Activated gamma-delta T cell treated with anti-CD3 and anti-CD28 coated beads, Interleukin-2, amount 50 U/mL, for 16 hours (primary cell): Measurements from ENCODE around the gene PLEK.
"Not testable (repeated sequence)": the region's sequence is repeated elsewhere in the genome, so short reads cannot be mapped to it uniquely, and the experiment has no call there.

ENCODE experiments used
- DNase-seq: peaks from one replicate; pipeline ENCODE4 v3.0.0-alpha.2; 2020; ENCODE audit warnings: low read depth

The PLEK gene

GRCh38 chr2:68352651-68353391 is 12.3 kb upstream of the PLEK start:
- DNase-seq = no peak

GRCh38 chr2:68356599-68357239 is 8.4 kb upstream of the PLEK start:
- DNase-seq = no peak

DNA sequence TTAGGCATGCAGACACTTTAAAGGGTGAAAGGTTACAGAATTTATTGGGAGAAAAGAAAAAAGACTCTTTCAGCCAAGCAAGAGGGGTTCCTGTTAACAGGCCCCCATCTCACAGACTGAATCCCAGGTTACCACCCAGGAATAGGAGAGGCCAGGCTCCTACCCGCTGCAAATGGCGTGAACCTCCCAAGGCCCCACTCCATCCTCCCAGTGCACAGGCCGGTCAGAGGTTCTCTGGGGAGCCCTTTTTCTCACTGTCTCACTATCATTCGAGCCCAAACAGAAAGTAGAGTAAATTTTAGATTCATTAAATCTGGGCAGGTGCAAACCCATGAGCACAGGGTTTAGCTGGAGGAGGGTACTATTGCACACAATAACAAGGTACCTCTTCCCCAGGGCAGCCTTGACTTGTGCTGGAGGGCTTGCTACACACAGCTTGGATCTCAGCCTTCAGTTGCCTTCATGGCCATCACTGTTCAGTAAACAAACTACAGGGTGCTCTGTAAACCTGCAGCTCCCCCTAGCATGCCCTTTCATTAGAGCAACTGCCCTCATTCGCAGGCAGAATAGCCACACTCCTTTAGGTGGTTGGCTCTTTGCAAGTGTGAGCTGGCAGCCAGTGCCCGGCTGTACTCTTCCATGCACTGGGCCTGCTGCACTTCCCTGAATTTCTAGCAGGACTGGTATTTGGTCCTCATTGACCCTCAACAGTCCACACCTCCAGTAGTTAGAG is 7.3 kb upstream of the PLEK start:
- no peak for DNase-seq

GRCh38 chr2:68359889-68360288 is 5.2 kb upstream of the PLEK start:
- no peak for DNase-seq

- peak; percentile 72 for DNase-seq
Measured at GRCh38 chr2:68362069-68362468, 3.0 kb upstream of the PLEK start.

GRCh38 chr2:68362749-68363148 is 2.3 kb upstream of the PLEK start:
- DNase-seq = no peak

- no peak for DNase-seq
Measured at GRCh38 chr2:68363721-68364120, 1.4 kb upstream of the PLEK start.

GRCh38 chr2:68366083-68366560 is 1.0 kb downstream of the PLEK start:
- no peak for DNase-seq

DNA sequence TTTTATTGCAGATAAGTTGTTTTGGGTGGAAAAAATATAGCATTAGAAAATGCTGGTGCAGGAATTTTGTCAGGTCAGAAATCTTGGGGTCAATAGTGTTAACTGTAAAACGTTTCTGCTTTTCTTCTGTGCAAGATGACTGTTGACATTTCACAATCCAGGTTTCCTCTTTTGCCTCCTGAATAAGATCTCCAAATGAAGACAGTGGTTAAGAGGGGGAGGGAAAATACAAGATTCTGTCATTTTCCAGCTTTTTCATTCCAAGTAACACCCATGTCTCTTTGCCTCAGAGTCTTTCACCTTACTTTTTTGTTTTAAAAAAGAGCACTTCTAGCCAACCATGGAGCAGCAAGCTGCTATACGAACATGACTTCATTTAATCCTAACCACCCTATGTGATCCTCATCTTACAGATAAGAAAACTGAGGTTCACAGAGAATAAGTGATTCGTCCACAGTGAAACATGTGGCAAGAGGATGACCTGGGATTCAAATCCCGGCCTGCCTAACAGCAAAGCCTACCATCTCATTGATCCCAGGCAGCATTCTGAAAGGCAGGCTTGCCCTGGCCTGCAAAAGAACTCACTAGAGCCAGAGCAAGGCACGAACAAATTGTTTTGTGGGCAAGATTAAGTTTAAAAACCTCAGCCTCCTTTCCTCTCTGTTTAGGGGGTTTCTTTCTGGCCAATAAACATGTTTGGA is 3.0 kb downstream of the PLEK start:
- no peak for DNase-seq

DNA sequence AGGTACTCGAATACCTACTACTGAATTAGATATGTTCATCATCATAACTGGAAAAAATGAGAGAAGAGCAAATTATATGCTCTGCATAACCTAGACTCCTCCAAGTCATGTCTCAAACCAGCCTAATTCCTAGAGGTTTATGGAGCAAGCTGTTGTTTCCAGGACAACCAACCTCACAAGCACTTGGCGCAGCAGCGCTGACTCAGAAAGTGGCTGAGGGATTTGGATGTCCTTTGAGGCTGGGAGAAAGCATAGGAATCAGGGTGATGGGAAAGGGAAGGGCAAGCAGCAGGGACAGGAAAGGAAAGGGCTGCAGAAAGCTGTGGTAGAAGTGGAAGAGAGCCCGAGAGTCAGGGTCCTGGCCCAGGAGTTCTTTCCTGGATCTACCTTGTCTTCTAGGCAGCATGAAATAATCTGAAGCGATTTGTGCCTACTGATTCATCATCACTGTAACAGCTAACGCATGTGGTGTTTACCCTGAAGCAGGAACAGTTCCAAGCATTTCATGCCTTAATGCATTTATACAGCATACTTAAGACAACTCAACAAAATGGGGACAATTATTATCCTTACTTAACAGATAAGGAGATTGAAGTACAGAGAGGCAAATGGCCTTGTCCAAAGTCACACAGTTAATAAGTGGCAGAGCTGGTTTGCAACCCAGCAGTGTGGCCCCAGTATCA is 3.7 kb downstream of the PLEK start:
- no peak for DNase-seq

GRCh38 chr2:68369337-68369734 is 4.3 kb downstream of the PLEK start:
- DNase-seq = no peak

- no peak for DNase-seq
Measured at GRCh38 chr2:68371138-68371537, 6.1 kb downstream of the PLEK start.

- no peak for DNase-seq
Measured at GRCh38 chr2:68371581-68371980, 6.5 kb downstream of the PLEK start.

GRCh38 chr2:68372485-68372884 is 7.4 kb downstream of the PLEK start:
- no peak for DNase-seq

GRCh38 chr2:68374184-68374583 is 9.1 kb downstream of the PLEK start:
- no peak for DNase-seq

- DNase-seq = no peak
Measured at GRCh38 chr2:68375582-68375981, 10.5 kb downstream of the PLEK start.

GRCh38 chr2:68377137-68377780 is 12.2 kb downstream of the PLEK start:
- DNase-seq = no peak

DNA sequence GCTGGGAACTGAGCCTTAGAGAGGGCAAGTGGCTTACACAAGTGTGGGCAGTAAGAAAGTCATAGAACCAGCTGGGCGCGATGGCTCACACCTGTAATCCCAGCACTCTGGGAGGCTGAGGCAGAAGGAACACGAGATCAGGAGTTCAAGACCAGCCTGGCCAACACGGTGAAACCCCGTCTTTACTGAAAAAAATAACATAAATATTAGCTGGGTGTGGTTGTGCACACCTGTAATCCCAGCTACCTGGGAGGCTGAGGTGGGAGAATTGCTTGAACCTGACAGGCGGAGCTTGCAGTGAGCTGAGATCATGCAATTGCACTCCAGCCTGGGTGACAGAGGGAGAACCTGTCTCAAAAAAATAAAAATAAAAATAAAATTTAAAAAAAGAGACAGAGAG is 13.7 kb downstream of the PLEK start:
- not testable (repeated sequence) for DNase-seq

GRCh38 chr2:68379184-68379708 is 14.2 kb downstream of the PLEK start:
- DNase-seq = peak; percentile 33

- DNase-seq = no peak
Measured at GRCh38 chr2:68383778-68384177, 18.7 kb downstream of the PLEK start.

- no peak for DNase-seq
Measured at GRCh38 chr2:68384485-68385107, 19.5 kb downstream of the PLEK start.
